ENCODE measurements around the gene DAGLA. TPM values are rescaled to one million over a fixed set of nuclear protein-coding genes. Genes with fewer than 3 reads are reported as not detected.
A peak's percentile ranks its signal among the peaks of the same experiment; 100 is the strongest.

DAGLA gene
- total and polyA plus RNA-seq, 3 donors from 2014 or later, result 5.1 to 8.3 (median 7.1) TPM

DNA sequence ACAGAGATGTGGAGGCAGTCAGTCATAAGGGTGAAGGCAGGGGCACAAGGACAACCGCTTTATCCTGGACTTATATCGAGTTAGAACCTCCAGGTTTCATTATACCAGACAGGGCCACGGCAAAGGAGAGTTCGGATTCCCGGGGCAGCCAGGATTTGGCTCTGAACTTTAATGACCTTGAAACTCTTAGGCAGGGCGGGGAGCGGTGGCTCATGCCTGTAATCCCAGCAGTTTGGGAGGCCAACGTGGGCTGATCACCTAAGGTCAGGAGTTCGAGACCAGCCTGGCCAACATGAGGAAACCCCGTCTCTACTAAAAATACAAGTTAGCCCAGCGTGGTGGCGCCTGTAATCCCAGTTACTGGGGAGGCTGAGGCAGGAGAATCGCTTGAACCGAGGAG is 71.2 kb downstream of the DAGLA start:
- H3K4me1 ChIP-seq, result peaks cover 10% of the 10 kb centered on the region
- no peak overlapping the region for H3K27ac ChIP-seq
- TF ChIP-seq, protein P1, sequence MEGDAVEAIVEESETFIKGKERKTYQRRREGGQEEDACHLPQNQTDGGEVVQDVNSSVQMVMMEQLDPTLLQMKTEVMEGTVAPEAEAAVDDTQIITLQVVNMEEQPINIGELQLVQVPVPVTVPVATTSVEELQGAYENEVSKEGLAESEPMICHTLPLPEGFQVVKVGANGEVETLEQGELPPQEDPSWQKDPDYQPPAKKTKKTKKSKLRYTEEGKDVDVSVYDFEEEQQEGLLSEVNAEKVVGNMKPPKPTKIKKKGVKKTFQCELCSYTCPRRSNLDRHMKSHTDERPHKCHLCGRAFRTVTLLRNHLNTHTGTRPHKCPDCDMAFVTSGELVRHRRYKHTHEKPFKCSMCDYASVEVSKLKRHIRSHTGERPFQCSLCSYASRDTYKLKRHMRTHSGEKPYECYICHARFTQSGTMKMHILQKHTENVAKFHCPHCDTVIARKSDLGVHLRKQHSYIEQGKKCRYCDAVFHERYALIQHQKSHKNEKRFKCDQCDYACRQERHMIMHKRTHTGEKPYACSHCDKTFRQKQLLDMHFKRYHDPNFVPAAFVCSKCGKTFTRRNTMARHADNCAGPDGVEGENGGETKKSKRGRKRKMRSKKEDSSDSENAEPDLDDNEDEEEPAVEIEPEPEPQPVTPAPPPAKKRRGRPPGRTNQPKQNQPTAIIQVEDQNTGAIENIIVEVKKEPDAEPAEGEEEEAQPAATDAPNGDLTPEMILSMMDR (IDR thresholded peaks at IDR 0.05), result no peak
- no peak for TF ChIP-seq POLR2A (IDR thresholded peaks at IDR 0.05)
- H3K36me3 ChIP-seq (ENCODE audit: low read depth, missing control alignments), result no peaks in the 10 kb centered on the region
- no peaks in the 10 kb centered on the region for H3K9me3 ChIP-seq
- H3K27me3 ChIP-seq, result no peaks in the 10 kb centered on the region
- intact Hi-C loops (cut with DNase I; ENCODE audit: low total_unique reads), result no loop called here
- no peak overlapping the region for H3K4me3 ChIP-seq
- DNase-seq, result peak; percentile 43
- WGBS, 2 donors, result 47 to 60% methylated on average over 10 to 14 of the region's 14 CpGs

DNA sequence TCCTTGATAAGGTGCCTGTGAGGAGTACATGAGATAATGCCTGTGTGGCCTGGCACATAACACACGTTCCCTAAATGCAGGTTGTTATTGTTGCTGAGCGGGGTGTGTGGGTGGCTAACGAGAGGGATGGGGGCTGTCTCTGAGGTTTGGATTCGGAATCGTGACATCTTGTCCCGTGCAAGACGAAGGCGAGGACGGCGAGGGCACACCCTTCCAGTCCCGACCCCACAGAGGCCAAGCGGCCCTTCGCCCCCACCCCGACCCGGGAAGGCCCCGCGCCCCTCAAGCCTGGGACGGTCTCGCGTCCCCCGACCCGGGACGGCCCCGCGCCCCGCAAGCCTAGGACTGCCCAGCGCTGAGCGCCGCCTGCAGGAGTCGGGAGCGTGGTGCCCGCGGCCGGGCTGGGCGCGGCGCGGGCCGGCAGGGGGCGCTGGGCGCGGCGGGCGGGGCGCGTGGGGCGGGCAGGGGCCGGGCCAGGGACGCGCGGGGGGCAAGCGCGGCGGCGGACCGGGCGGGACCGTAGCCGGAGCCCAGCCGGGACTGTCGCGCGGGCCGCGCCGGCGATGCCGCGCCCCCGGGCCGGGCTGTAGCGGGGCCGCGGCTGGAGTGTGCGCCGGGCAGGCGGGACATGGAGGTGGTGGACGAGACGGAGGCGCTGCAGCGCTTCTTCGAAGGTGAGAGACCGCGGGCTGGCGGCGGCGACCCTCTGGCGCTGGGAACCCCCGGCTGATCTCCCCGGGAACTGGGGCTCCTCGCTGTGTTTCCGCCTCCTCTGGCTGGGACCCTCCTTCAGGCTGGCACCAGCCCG is 72.1 kb downstream of the DAGLA start, which contains the start of gene MYRF:
Gene MYRF (plus strand): TSS at position 520 of the 808 bp plus-strand sequence. CDS start 109 bp downstream, at position 629.
- peak; percentile 61 for DNase-seq
- Histone ChIP-seq H3K27me3 (no peaks in the 10 kb centered on the region), H3K4me3 (peak within 1 kb of the TSS; percentile 48), H3K27ac (peak within 1 kb of the TSS in 1 of 2 donors; percentile 53), H3K36me3 (ENCODE audit: low read depth, missing control alignments) (no peaks in the 10 kb centered on the region), H3K4me1 (peaks cover 8% of the 10 kb centered on the region), H3K9me3 (no peaks in the 10 kb centered on the region)
- 1 to 10% methylated on average over 2 to 67 of the region's 93 CpGs for WGBS, 2 donors
- intact Hi-C loops (cut with DNase I; ENCODE audit: low total_unique reads), result no loop called here
- TF ChIP-seq POLR2A (IDR thresholded peaks at IDR 0.05), result no peak
- TF ChIP-seq, protein P1 (IDR thresholded peaks at IDR 0.05), result peak; percentile 31 to 66 (median 34)

DNA sequence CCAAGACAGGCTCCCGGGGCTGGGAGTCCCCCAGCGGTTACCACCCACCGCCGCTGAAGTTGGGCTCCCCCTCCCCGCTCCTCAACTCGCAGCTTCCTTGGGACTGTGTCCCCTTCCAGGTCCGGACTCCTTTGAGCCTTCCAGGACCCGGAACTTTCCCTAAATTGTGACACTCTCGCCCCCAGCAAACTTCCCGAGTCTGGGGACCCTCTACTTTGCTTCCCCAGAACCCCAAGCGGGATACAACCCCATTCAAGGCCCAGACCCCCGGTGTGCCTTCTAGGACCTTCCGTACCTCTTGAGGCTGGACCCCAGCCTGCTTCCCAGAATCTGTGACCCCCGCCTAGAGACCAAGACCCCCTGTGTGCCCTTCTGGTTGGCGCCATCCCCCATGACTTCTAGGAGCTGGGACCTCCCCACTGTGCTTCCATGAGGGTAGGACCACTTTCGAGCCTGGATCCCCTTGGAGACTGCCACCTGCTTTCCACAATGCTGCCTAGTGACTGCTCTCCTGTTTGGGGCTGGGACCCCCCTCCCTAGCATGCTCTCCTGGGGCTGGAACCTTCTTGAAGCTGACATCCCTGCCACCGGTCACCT is 72.8 kb downstream of the DAGLA start:
- WGBS, 2 donors, result 24 to 28% methylated on average over 14 to 17 of the region's 17 CpGs
- H3K9me3 ChIP-seq, result no peaks in the 10 kb centered on the region
- no peak for DNase-seq
- peak overlapping the region; percentile 48 for H3K4me3 ChIP-seq
- intact Hi-C loops (cut with DNase I; ENCODE audit: low total_unique reads), result no loop called here
- no peak for TF ChIP-seq POLR2A (IDR thresholded peaks at IDR 0.05)
- TF ChIP-seq, protein P1 (IDR thresholded peaks at IDR 0.05), result no peak
- H3K27me3 ChIP-seq, result no peaks in the 10 kb centered on the region
- peaks cover 4% of the 10 kb centered on the region for H3K4me1 ChIP-seq
- H3K36me3 ChIP-seq (ENCODE audit: low read depth, missing control alignments), result no peaks in the 10 kb centered on the region
- H3K27ac ChIP-seq, result peak overlapping the region in 1 of 2 donors; percentile 53

DNA sequence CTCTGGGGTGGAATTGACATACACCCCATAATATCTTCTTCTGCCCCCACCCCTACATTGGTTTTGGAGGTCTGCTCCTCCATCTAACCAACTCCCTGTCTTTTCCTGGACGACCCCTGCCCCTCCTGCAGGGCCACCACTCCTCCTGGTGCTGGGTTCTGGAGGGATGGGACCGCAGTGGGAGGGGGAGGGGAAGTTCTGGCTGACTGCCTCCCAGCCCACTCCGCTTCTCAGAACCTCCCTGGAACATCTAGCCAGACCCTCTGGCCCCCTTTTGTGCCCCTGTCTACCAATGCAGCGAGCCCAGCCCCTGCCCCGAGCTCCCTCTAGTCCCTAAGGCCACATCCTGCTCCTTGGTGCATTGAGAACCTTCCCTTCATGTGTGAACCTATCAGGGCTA is 73.5 kb downstream of the DAGLA start:
- no peaks in the 10 kb centered on the region for H3K36me3 ChIP-seq (ENCODE audit: low read depth, missing control alignments)
- no peak for DNase-seq
- TF ChIP-seq, protein P1 (IDR thresholded peaks at IDR 0.05), result no peak
- no peak for TF ChIP-seq POLR2A (IDR thresholded peaks at IDR 0.05)
- H3K27me3 ChIP-seq, result no peaks in the 10 kb centered on the region
- no peaks in the 10 kb centered on the region for H3K4me1 ChIP-seq
- 74 to 79% methylated on average over 5 of the region's 5 CpGs for WGBS, 2 donors
- intact Hi-C loops (cut with DNase I; ENCODE audit: low total_unique reads), result no loop called here
- no peak overlapping the region for H3K4me3 ChIP-seq
- no peaks in the 10 kb centered on the region for H3K9me3 ChIP-seq
- no peak overlapping the region for H3K27ac ChIP-seq
